PC-9 (cell line): ENCODE results near the gene TMEM115. TPM values are rescaled to one million over a fixed set of nuclear protein-coding genes. Genes with fewer than 3 reads are reported as not detected.

ENCODE experiments used
- BruUV-seq: library from RNA; stranded (reverse); fragments of 400-500 nt; replicated peaks from 2 replicates; lab custom pipeline; 2021; lab: Mats Ljungman, UMichigan
- CTCF ChIA-PET: fragments of 300-600 bp; sonication (Branson Sonifier 250); formaldehyde crosslinking; loops from one replicate; lab custom pipeline; 2022; ENCODE audit warnings: antibody characterized with exemption; lab: Charles Lee
- POLR2A ChIA-PET: fragments of 300-600 bp; sonication (Branson Sonifier 250); formaldehyde crosslinking; loops from one replicate; lab custom pipeline; 2022; ENCODE audit warnings: antibody characterized with exemption; ENCODE audit not compliant: unreplicated experiment; lab: Charles Lee
- DNase-seq, 2 experiments: peaks; one replicate each; pipeline versions ENCODE4 v3.0.0 to v3.0.0-alpha.2; 2015 to 2022; ENCODE audit warnings: mixed read lengths in 1 of 2
- H2AFZ ChIP-seq: fragments of 200-600 bp; sonication (generic); 2 replicates; pipeline ENCODE4 v1.8.1; 2017; ENCODE audit warnings: antibody characterized with exemption
- H3F3A ChIP-seq: fragments of 200-600 bp; sonication (generic); 2 replicates; pipeline ENCODE4 v1.8.1; 2017; ENCODE audit warnings: antibody characterized with exemption, mild to moderate bottlenecking, low read depth; ENCODE audit not compliant: insufficient read depth
- H3K27ac ChIP-seq: fragments of 200-600 bp; sonication (generic); 2 replicates; pipeline ENCODE4 v1.6.1; 2016; ENCODE audit warnings: mixed run types
- H3K27me3 ChIP-seq: fragments of 200-600 bp; sonication (generic); 2 replicates; pipeline ENCODE4 v1.6.1; 2016; ENCODE audit warnings: low read depth, mixed run types; ENCODE audit not compliant: insufficient read depth
- H3K36me3 ChIP-seq: fragments of 200-600 bp; sonication (generic); 2 replicates; pipeline ENCODE4 v1.6.1; 2016; ENCODE audit warnings: low read depth, mixed run types
- H3K4me1 ChIP-seq: fragments of 200-600 bp; sonication (generic); replicated peaks from 2 replicates; pipeline ENCODE4 v1.6.1; 2016; ENCODE audit warnings: mixed run types; ENCODE audit not compliant: insufficient read depth
- H3K4me2 ChIP-seq: fragments of 200-600 bp; sonication (generic); 2 replicates; pipeline ENCODE4 v1.6.1; 2017; ENCODE audit warnings: mixed run types
- H3K4me3 ChIP-seq: fragments of 200-600 bp; sonication (generic); 2 replicates; pipeline ENCODE4 v1.6.1; 2016; ENCODE audit warnings: mixed run types
- H3K79me2 ChIP-seq: fragments of 200-600 bp; sonication (generic); 2 replicates; pipeline ENCODE4 v1.6.1; 2017; ENCODE audit warnings: low read depth, mixed run types
- H3K9me2 ChIP-seq: fragments of 200-600 bp; sonication (generic); 2 replicates; pipeline ENCODE4 v1.8.1; 2017; ENCODE audit warnings: mild to moderate bottlenecking; ENCODE audit not compliant: insufficient read depth
- H3K9me3 ChIP-seq: fragments of 200-600 bp; sonication (generic); 2 replicates; pipeline ENCODE4 v1.8.1; 2016; ENCODE audit warnings: low read depth; ENCODE audit not compliant: insufficient read depth
- H4K20me1 ChIP-seq: fragments of 200-600 bp; sonication (generic); 2 replicates; pipeline ENCODE4 v1.8.1; 2017; ENCODE audit not compliant: insufficient read depth
- EZH2 ChIP-seq: fragments of 200-600 bp; sonication (generic); IDR thresholded peaks from 2 replicates; pipeline ENCODE4 v1.8.0; 2017; ENCODE audit warnings: antibody characterized with exemption, low read depth
- intact Hi-C: fragments of 100-400 bp; cut with micrococcal nuclease; formaldehyde crosslinking; loops from one replicate; pipeline ENCODE4 v1.10.0; 2022; ENCODE audit not compliant: unreplicated experiment
- total RNA-seq: library from RNA; stranded (reverse); gene quantifications from 2 replicates; pipeline ENCODE4 v1.2.3, GENCODE V29; 2021
- TF ChIP-seq, protein P1 (sequence below): fragments of 200-600 bp; sonication (generic); conservative IDR thresholded peaks from 2 replicates; pipeline ENCODE4 v1.6.1; 2017; ENCODE audit warnings: mixed run types, antibody characterized with exemption, mild to moderate bottlenecking, moderate library complexity

The TMEM115 gene
- total RNA-seq, 1 experiment from 2014 or later = 35.2 TPM

DNA sequence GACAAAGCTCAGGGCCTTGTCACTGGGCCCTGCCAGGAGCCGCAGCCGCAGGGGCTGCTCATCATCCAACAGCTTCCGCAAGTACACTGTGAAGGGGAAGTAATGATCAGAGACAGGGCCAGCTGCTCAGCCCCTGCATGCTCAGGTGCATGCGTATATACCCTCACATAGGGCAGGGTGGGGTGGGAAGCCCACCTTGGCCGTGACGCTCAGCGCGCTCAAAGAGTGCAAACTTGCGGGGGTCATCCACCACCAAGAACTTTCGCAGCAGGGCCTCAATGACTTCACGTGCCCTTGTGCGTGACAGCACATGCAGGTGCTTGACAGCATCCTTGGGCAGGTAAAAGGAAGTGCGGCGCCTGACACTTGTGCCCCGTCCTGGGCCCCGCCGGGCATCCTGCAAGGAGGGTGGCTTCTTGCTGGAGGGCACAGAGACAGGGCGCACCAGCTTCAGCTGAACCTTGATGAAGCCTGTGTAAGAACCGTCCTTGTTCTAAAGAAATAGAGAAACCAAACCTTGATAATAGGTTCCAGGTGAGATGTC is 27.9 kb downstream of the TMEM115 start:
- Histone ChIP-seq H3K9me3 (no peaks in the 10 kb centered on the region), H3F3A (peaks cover 38% of the 10 kb centered on the region), H3K36me3 (no peaks in the 10 kb centered on the region), H3K79me2 (peaks cover 50% of the 10 kb centered on the region), H3K27ac (no peak overlapping the region), H4K20me1 (no peaks in the 10 kb centered on the region; the same call in 1 of the 2 replicates), H3K4me1 (peaks cover 19% of the 10 kb centered on the region), H2AFZ (no peak overlapping the region), H3K4me2 (no peak overlapping the region), H3K4me3 (no peak overlapping the region), H3K9me2 (no peaks in the 10 kb centered on the region), H3K27me3 (no peaks in the 10 kb centered on the region)
- DNase-seq = no peak
- ChIA-PET CTCF (no interaction called here), POLR2A (no interaction called here)
- TF ChIP-seq, protein P1, sequence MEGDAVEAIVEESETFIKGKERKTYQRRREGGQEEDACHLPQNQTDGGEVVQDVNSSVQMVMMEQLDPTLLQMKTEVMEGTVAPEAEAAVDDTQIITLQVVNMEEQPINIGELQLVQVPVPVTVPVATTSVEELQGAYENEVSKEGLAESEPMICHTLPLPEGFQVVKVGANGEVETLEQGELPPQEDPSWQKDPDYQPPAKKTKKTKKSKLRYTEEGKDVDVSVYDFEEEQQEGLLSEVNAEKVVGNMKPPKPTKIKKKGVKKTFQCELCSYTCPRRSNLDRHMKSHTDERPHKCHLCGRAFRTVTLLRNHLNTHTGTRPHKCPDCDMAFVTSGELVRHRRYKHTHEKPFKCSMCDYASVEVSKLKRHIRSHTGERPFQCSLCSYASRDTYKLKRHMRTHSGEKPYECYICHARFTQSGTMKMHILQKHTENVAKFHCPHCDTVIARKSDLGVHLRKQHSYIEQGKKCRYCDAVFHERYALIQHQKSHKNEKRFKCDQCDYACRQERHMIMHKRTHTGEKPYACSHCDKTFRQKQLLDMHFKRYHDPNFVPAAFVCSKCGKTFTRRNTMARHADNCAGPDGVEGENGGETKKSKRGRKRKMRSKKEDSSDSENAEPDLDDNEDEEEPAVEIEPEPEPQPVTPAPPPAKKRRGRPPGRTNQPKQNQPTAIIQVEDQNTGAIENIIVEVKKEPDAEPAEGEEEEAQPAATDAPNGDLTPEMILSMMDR = no peak
- no peak for TF ChIP-seq EZH2
- BruUV-seq = no TSS peak
- intact Hi-C loops = no loop called here

DNA sequence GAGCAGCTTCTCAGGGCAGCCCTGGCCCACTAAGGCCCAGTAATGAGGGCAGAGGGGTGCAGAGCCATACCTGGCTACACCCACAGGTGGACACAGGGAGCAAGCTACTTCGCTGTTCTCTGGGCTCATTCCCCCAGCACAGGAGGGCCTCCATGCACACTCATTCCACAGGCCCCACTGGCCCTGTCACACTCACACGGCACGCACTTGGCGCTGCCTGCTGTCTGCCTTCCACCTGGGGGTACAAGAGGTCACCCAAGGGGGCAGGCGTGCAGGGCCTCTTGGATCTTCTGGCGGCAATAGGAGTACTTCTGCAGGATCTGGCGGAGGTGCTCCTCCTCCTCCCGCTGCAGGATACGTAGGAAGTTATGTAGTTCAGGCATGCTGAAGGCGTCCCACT is 29.0 kb downstream of the TMEM115 start:
- BruUV-seq = no TSS peak
- POLR2A ChIA-PET = no interaction called here
- CTCF ChIA-PET = no interaction called here
- Histone ChIP-seq H3K4me2 (no peak overlapping the region), H3K4me1 (peaks cover 12% of the 10 kb centered on the region), H4K20me1 (no peaks in the 10 kb centered on the region; the same call in 1 of the 2 replicates), H2AFZ (no peak overlapping the region), H3K27me3 (no peaks in the 10 kb centered on the region), H3K36me3 (no peaks in the 10 kb centered on the region), H3K79me2 (peaks cover 42% of the 10 kb centered on the region), H3K9me3 (no peaks in the 10 kb centered on the region), H3F3A (peaks cover 27% of the 10 kb centered on the region), H3K27ac (no peak overlapping the region), H3K9me2 (no peaks in the 10 kb centered on the region), H3K4me3 (no peak overlapping the region)
- DNase-seq = no peak
- intact Hi-C loops = no loop called here
- TF ChIP-seq, protein P1 = no peak
- no peak for TF ChIP-seq EZH2

DNA sequence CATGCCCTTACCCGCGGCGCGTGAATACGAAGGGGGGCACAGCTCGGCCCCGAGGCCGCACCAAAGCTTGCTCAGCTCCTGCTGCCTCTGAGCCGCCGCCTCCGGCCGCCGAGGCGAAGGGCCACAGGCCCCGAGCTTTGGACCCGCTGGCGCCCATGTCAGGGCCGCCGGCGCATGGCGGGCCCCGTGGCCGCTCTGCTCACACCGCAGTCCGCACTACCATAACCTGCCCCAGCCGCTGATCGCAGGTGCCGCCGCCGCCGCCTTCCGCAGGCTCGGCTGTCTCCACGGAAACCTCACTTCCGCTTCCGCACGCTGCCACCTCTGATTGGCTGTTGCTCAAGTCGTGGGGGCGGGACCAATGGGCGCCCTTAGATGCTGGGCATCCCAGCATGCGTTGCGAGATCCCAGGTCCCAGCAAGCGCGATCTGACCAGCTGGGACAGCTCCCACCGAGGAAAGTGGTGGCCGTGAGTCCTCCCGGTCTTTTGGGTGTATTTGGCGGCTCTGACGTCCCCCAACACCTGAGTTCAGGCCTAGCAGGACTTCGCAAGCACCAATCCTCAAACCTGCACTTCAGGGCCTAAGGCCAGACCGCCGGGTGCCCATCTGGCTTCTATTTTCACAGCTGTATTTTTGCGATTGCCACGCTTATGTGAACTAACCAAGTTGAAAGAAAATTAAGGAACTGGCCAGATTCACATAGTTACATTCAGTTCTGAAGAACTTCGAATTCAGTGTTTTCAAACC is 31.2 kb downstream of the TMEM115 start, which contains the start of gene TUSC2:
TSS of gene TUSC2 (minus strand) at position 281 of the 749 bp plus-strand sequence. CDS start at position 157, 124 bp downstream.
- Histone ChIP-seq H3K36me3 (no peaks in the 10 kb centered on the region), H3K4me2 (peak within 1 kb of the TSS; percentile 94), H3F3A (peaks cover 21% of the 10 kb centered on the region), H3K27me3 (no peaks in the 10 kb centered on the region), H3K9me2 (no peaks in the 10 kb centered on the region), H3K79me2 (peaks cover 20% of the 10 kb centered on the region), H4K20me1 (no peaks in the 10 kb centered on the region; the same call in 1 of the 2 replicates), H3K27ac (no peak within 1 kb of the TSS), H2AFZ (peak within 1 kb of the TSS; percentile 86), H3K4me3 (peak within 1 kb of the TSS; percentile 90), H3K4me1 (peaks cover 3% of the 10 kb centered on the region; the same call in 1 of the 2 replicates), H3K9me3 (no peaks in the 10 kb centered on the region)
- TF ChIP-seq EZH2 = no peak
- TF ChIP-seq, protein P1 = no peak
- peak; percentile 93 to 94 for DNase-seq
- CTCF ChIA-PET = interaction anchor here (0.6 to 1.0 kb wide), 5 partner anchors 11 to 422 kb away, joined by 3 to 6 read pairs (median 3); partner anchors contain the start of genes HYAL3 and NAA80
- TSS peak; percentile 92 for BruUV-seq
- POLR2A ChIA-PET = interaction anchor here (0.6 to 1.0 kb wide), 2 partner anchors 18 to 29 kb away, joined by 4 to 6 read pairs; partner anchors contain the start of genes HYAL3 and NAA80
- intact Hi-C loops = no loop called here
